Calu3 (cell line): Measurements from ENCODE around the gene PDZD7. TPM values are rescaled to one million over a fixed set of nuclear protein-coding genes. Genes with fewer than 3 reads are reported as not detected.
A peak's percentile ranks its signal among the peaks of the same experiment; 100 is the strongest.

Experiments used
- BruUV-seq: library from RNA; stranded (reverse); fragments of 400-500 nt; replicated peaks from 2 replicates; lab custom pipeline; 2021; lab: Mats Ljungman, UMichigan
- CTCF ChIA-PET: fragments of 300-600 bp; sonication (Branson Sonifier 250); formaldehyde crosslinking; loops from one replicate; lab custom pipeline; 2022; ENCODE audit warnings: antibody characterized with exemption; lab: Charles Lee
- DNase-seq: peaks from one replicate; pipeline ENCODE4 v3.0.0; 2022
- H3K27ac Mint-ChIP-seq: one replicate; pipeline ENCODE4 v1.8.0; 2022; ENCODE audit warnings: mixed read lengths; ENCODE audit not compliant: unreplicated experiment
- H3K27me3 Mint-ChIP-seq: one replicate; pipeline ENCODE4 v1.8.0; 2022; ENCODE audit warnings: mixed read lengths; ENCODE audit not compliant: unreplicated experiment
- H3K36me3 Mint-ChIP-seq: one replicate; pipeline ENCODE4 v1.8.0; 2022; ENCODE audit warnings: mild to moderate bottlenecking, moderate library complexity, mixed read lengths; ENCODE audit not compliant: insufficient read depth, unreplicated experiment
- H3K4me1 Mint-ChIP-seq: one replicate; pipeline ENCODE4 v1.8.0; 2022; ENCODE audit warnings: mild to moderate bottlenecking, low read depth, mixed read lengths; ENCODE audit not compliant: unreplicated experiment
- H3K4me3 Mint-ChIP-seq: one replicate; pipeline ENCODE4 v1.8.0; 2022; ENCODE audit warnings: mild to moderate bottlenecking, low read depth, moderate library complexity, mixed read lengths; ENCODE audit not compliant: unreplicated experiment
- H3K9me3 Mint-ChIP-seq: one replicate; pipeline ENCODE4 v1.8.0; 2022; ENCODE audit warnings: low read depth, mixed read lengths; ENCODE audit not compliant: unreplicated experiment
- CTCF ChIP-seq: fragments of 200-600 bp; IDR thresholded peaks from one replicate; pipeline ENCODE4 v1.8.0; 2022; ENCODE audit warnings: antibody characterized with exemption; ENCODE audit not compliant: unreplicated experiment
- intact Hi-C: fragments of 100-400 bp; cut with micrococcal nuclease; formaldehyde crosslinking; loops from one replicate; pipeline ENCODE4 v1.10.0; 2022; ENCODE audit not compliant: unreplicated experiment
- total RNA-seq: library from RNA; stranded (reverse); gene quantifications from 2 replicates; pipeline ENCODE4 v1.2.3, GENCODE V29; 2022

PDZD7 gene
- total RNA-seq, 1 experiment from 2014 or later, result 1.3 TPM

DNA sequence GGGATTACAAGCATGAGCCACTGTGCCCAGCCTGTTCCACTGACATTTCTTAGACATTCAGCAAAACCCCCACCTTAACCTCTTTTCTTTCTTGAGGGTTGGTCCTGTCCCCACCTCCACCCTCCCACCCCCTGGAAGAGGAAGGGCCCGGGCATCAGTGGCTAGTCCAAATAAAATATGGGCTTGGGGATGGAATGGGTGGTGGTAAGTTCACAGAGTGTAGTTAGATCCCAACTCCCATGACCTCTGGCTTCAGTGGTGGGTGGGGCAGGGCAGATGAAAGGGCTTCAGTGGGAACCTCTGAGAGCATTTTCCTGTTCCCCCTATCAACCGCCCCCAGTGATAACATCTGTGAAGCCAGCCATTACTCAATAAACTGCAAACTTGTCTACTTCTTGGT lies 9.9 kb upstream of the PDZD7 start:
- no peak overlapping the region for H3K4me3 Mint-ChIP-seq
- no peaks in the 10 kb centered on the region for H3K9me3 Mint-ChIP-seq
- CTCF ChIA-PET, result interaction anchor here (0.7 to 2.8 kb wide), 9 partner anchors 9 to 426 kb away, joined by 3 to 26 read pairs (median 6); no protein-coding TSS in a partner anchor
- peaks cover 2% of the 10 kb centered on the region for H3K27me3 Mint-ChIP-seq
- intact Hi-C loops, result no loop called here
- peak overlapping the region; percentile 30 for H3K27ac Mint-ChIP-seq
- peaks cover 25% of the 10 kb centered on the region for H3K36me3 Mint-ChIP-seq
- no peak for TF ChIP-seq CTCF
- BruUV-seq, result no TSS peak
- no peak for DNase-seq
- H3K4me1 Mint-ChIP-seq, result peaks cover 27% of the 10 kb centered on the region

- Mint-ChIP-seq H3K27me3 (no peaks in the 10 kb centered on the region), H3K36me3 (peaks cover 25% of the 10 kb centered on the region), H3K27ac (no peak overlapping the region), H3K4me1 (peaks cover 27% of the 10 kb centered on the region), H3K4me3 (no peak overlapping the region), H3K9me3 (no peaks in the 10 kb centered on the region)
- BruUV-seq, result no TSS peak
- CTCF ChIA-PET, result no interaction called here
- TF ChIP-seq CTCF, result no peak
- intact Hi-C loops, result no loop called here
- DNase-seq, result no peak
Observed at GRCh38 chr10:101040061-101040460, 9.1 kb upstream of the PDZD7 start.

- peaks cover 28% of the 10 kb centered on the region for H3K4me1 Mint-ChIP-seq
- no peak overlapping the region for H3K27ac Mint-ChIP-seq
Observed at GRCh38 chr10:101038484-101038883, 7.6 kb upstream of the PDZD7 start.

GRCh38 chr10:101036726-101037125 lies 5.8 kb upstream of the PDZD7 start:
- intact Hi-C loops, result no loop called here
- H3K36me3 Mint-ChIP-seq, result peaks cover 29% of the 10 kb centered on the region
- no peak overlapping the region for H3K4me3 Mint-ChIP-seq
- no TSS peak for BruUV-seq
- H3K9me3 Mint-ChIP-seq, result no peaks in the 10 kb centered on the region
- DNase-seq, result no peak
- CTCF ChIA-PET, result no interaction called here
- peaks cover 16% of the 10 kb centered on the region for H3K4me1 Mint-ChIP-seq
- H3K27me3 Mint-ChIP-seq, result no peaks in the 10 kb centered on the region
- H3K27ac Mint-ChIP-seq, result no peak overlapping the region
- no peak for TF ChIP-seq CTCF

More at GRCh38 chr10:101038484-101038883, 7.6 kb upstream of the PDZD7 start:
- intact Hi-C loops, result no loop called here
- Mint-ChIP-seq H3K4me3 (no peak overlapping the region), H3K36me3 (peaks cover 27% of the 10 kb centered on the region), H3K27me3 (no peaks in the 10 kb centered on the region), H3K9me3 (no peaks in the 10 kb centered on the region)
- TF ChIP-seq CTCF, result no peak
- DNase-seq, result no peak
- CTCF ChIA-PET, result no interaction called here
- no TSS peak for BruUV-seq
